Upper lobe of left lung (tissue), 6 donors: ENCODE results near the gene KCNE1. TPM values are rescaled to one million over a fixed set of nuclear protein-coding genes. Genes with fewer than 3 reads are reported as not detected.
A peak's percentile ranks its signal among the peaks of the same experiment; 100 is the strongest.

ENCODE experiments used
- ATAC-seq, 2 donors: fragments of 200-7000 bp; cut with Tn5 transposase; one replicate each; pipeline ENCODE4 v1.9.1; 2022; ENCODE audit warnings: mild to moderate bottlenecking in 2 of 2, moderate library complexity in 2 of 2; ENCODE audit not compliant: low FRiP score in 2 of 2
- DNase-seq, 2 donors: peaks; one replicate each; pipeline ENCODE4 v3.0.0-alpha.2; 2019 to 2020
- H3K27ac ChIP-seq, 4 donors: fragments of 200-600 bp; sonication (generic); one replicate each; pipeline ENCODE4 v1.5.1; 2016 to 2019
- H3K27me3 ChIP-seq, 4 donors: fragments of 200-600 bp; sonication (generic); one replicate each; pipeline ENCODE4 v1.5.1; 2017 to 2019
- H3K36me3 ChIP-seq, 4 donors: fragments of 200-600 bp; sonication (generic); one replicate each; pipeline ENCODE4 v1.5.1; 2016 to 2019
- H3K4me1 ChIP-seq, 4 donors: fragments of 200-600 bp; sonication (generic); one replicate each; pipeline ENCODE4 v1.5.1; 2018 to 2019
- H3K4me3 ChIP-seq, 4 donors: fragments of 200-600 bp; sonication (generic); one replicate each; pipeline ENCODE4 v1.5.1; 2017 to 2019; ENCODE audit warnings: mild to moderate bottlenecking in 2 of 4, moderate library complexity in 1 of 4
- H3K9me3 ChIP-seq, 4 donors: fragments of 200-600 bp; sonication (generic); one replicate each; pipeline ENCODE4 v1.5.1; 2018 to 2019
- CTCF ChIP-seq, 6 experiments: fragments of 450-650 bp in 4 of 6; fragments of 200-600 bp in 2 of 6; sonication (generic) in 2 of 6; IDR thresholded peaks; one replicate each; pipeline ENCODE4 v1.5.1; 2016 to 2019; ENCODE audit warnings: antibody characterized with exemption in 6 of 6
- EP300 ChIP-seq, 4 donors: sonication (generic); formaldehyde crosslinking; IDR thresholded peaks; one replicate each; pipeline ENCODE4 v1.5.1; 2017; ENCODE audit warnings: antibody characterized with exemption in 4 of 4, control low read depth in 2 of 4
- POLR2A ChIP-seq, 4 donors: fragments of 450-650 bp; IDR thresholded peaks; one replicate each; pipeline ENCODE4 v1.5.1; 2016 to 2017; ENCODE audit warnings: antibody characterized with exemption in 4 of 4, mild to moderate bottlenecking in 2 of 4
- POLR2AphosphoS5 ChIP-seq, 2 donors: sonication (generic); formaldehyde crosslinking; IDR thresholded peaks; one replicate each; pipeline ENCODE4 v1.5.1; 2017; ENCODE audit warnings: antibody characterized with exemption in 2 of 2
- WGBS, 2 donors: methylation state at CpG; one replicate each; pipeline ENCODE4 v1.1.5; 2017 to 2018; 5-methylcytosine and 5-hydroxymethylcytosine counted together
- total RNA-seq, 6 donors: library from RNA; depleted of rRNA in 4 of 6; stranded (reverse); fragments of >200 nt in 4 of 6; gene quantifications; one replicate each; pipeline versions ENCODE4 v1.1.0 to v1.2.1, GENCODE V29; 2016 to 2021
- donor health status: DM: no; HTN: no; CAD: no; lungs with moderate emphysema.
- donor health status: DM: no; HTN: yes; CAD: no; lungs with severe emphysema.

Gene KCNE1
- total RNA-seq, 6 donors from 2014 or later = 9.6 to 58.7 (median 19.4) TPM

DNA sequence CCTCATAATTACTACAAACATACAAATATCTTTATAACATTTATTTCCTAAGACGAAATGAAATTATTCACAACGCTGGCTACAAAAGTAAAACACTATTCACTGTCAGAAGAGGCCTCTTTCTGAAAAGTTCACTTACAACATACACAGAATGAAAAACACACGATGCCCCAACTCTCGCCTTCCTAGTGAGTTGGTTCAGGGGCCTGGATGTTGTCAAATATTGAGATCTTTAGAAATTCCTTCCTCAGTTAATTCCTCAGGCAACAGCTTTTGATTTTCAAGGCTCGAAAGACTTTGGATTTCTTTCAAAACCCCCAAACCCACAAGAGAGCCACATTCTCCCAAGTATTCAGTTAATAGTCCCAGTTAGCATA, 14.2 kb upstream of the KCNE1 start:
- peak overlapping the region; percentile 86 to 95 (median 90) for H3K27ac ChIP-seq
- no peaks in the 10 kb centered on the region for H3K27me3 ChIP-seq
- TF ChIP-seq POLR2AphosphoS5 (IDR thresholded peaks at IDR 0.05) = no peak
- H3K4me1 ChIP-seq = peaks cover 44 to 56% (median 52%) of the 10 kb centered on the region in 4 donors
- H3K36me3 ChIP-seq = peaks cover 0 to 5% (median 3%) of the 10 kb centered on the region in 4 donors
- DNase-seq (no peak), ATAC-seq (no peak)
- no peaks in the 10 kb centered on the region for H3K9me3 ChIP-seq
- 23 to 24% methylated on average over 5 of the region's 5 CpGs for WGBS, 2 donors
- H3K4me3 ChIP-seq = peak overlapping the region; percentile 35 to 45 (median 41)

GRCh38 chr21:34524646-34525601, 12.9 kb upstream of the KCNE1 start:
- DNase-seq (no peak), ATAC-seq (peak; percentile 3 to 39)
- TF ChIP-seq CTCF (IDR thresholded peaks at IDR 0.05) = no peak
- no peak for TF ChIP-seq EP300 (IDR thresholded peaks at IDR 0.05)
- no peak for TF ChIP-seq POLR2A (IDR thresholded peaks at IDR 0.05)
- TF ChIP-seq POLR2AphosphoS5 (IDR thresholded peaks at IDR 0.05) = no peak
- H3K27ac ChIP-seq = peak overlapping the region; percentile 86 to 95 (median 90)
- H3K36me3 ChIP-seq = peaks cover 0 to 16% (median 12%) of the 10 kb centered on the region in 4 donors
- H3K4me1 ChIP-seq = peaks cover 47 to 69% (median 60%) of the 10 kb centered on the region in 4 donors
- WGBS, 2 donors = 44 to 49% methylated on average over 31 of the region's 31 CpGs
- no peaks in the 10 kb centered on the region for H3K27me3 ChIP-seq
- H3K9me3 ChIP-seq = no peaks in the 10 kb centered on the region
- peak overlapping the region in 3 of 4 donors; percentile 35 to 45 (median 44) for H3K4me3 ChIP-seq

DNA sequence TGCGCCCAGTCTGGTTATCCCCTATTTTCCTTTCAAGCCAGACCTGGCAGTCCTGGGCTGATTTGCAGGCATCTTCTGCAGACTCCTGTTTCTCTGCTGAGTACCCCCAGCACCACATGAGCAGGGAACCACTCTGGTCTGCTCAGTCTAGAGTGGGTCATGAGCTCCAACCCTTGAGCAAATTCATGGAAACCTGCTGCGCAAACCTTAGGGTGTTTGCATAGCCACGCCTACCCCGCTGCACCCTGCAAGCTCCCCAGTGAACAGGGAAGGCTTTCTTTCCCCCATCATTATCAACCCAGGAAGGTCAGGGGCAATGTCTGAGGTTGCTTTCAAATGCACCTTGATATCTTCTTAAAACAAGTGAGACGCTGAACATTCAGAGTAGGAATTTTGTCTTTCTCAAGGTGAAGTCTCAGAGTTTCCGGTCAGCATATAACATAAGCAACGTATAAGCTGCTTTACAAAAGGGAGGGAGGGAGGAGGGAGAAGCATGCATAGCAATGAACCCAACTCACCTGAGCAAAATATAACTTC, 11.1 kb upstream of the KCNE1 start:
- 68 to 82% methylated on average over 6 to 7 of the region's 7 CpGs for WGBS, 2 donors
- H3K9me3 ChIP-seq = no peaks in the 10 kb centered on the region
- TF ChIP-seq POLR2A (IDR thresholded peaks at IDR 0.05) (no peak), POLR2AphosphoS5 (IDR thresholded peaks at IDR 0.05) (no peak), CTCF (IDR thresholded peaks at IDR 0.05) (no peak), EP300 (IDR thresholded peaks at IDR 0.05) (no peak)
- ATAC-seq = no peak
- no peaks in the 10 kb centered on the region for H3K27me3 ChIP-seq
- peaks cover 45 to 70% (median 63%) of the 10 kb centered on the region in 4 donors for H3K4me1 ChIP-seq
- peak overlapping the region; percentile 6 to 77 (median 58) for H3K27ac ChIP-seq
- no peak overlapping the region for H3K4me3 ChIP-seq
- H3K36me3 ChIP-seq = peaks cover 0 to 30% (median 15%) of the 10 kb centered on the region in 4 donors
- DNase-seq = no peak

DNA sequence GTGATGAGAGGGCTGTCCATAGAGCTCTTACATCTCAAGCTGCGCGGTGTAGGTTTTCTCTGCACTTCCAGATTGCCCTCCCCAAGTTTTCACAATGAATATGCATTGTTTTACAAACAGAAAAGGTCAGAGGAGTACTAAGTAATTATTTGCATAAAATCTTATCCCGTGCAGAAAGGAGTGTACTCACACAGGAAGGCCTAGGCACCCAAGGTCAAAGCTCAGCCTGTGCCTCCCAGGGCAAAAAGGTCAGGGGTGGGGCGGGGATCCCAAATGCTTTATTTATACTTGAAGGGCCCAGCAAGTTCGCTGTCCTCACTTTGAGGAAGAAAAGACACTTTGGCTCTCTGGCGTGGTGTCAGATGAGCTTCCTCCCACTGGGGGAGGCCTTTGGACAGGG, 10.3 kb upstream of the KCNE1 start:
- Histone ChIP-seq H3K4me3 (no peak overlapping the region), H3K27me3 (no peaks in the 10 kb centered on the region), H3K27ac (peak overlapping the region; percentile 6 to 77 (median 58)), H3K36me3 (peaks cover 0 to 37% (median 19%) of the 10 kb centered on the region in 4 donors), H3K4me1 (peaks cover 37 to 72% (median 56%) of the 10 kb centered on the region in 4 donors), H3K9me3 (no peaks in the 10 kb centered on the region)
- no peak for DNase-seq
- TF ChIP-seq CTCF (IDR thresholded peaks at IDR 0.05) (no peak), POLR2A (IDR thresholded peaks at IDR 0.05) (no peak), POLR2AphosphoS5 (IDR thresholded peaks at IDR 0.05) (no peak), EP300 (IDR thresholded peaks at IDR 0.05) (no peak)
- no peak for ATAC-seq
- 60 to 66% methylated on average over 6 of the region's 6 CpGs for WGBS, 2 donors

- Histone ChIP-seq H3K27me3 (no peaks in the 10 kb centered on the region), H3K36me3 (peaks cover 0 to 45% (median 19%) of the 10 kb centered on the region in 4 donors), H3K9me3 (no peaks in the 10 kb centered on the region), H3K4me3 (no peak overlapping the region), H3K27ac (peak overlapping the region in 3 of 4 donors; percentile 28 to 77 (median 64)), H3K4me1 (peaks cover 34 to 69% (median 53%) of the 10 kb centered on the region in 4 donors)
- 90 to 96% methylated on average over 7 of the region's 7 CpGs for WGBS, 2 donors
- DNase-seq (no peak), ATAC-seq (no peak)
- no peak for TF ChIP-seq POLR2AphosphoS5 (IDR thresholded peaks at IDR 0.05)
Observed at GRCh38 chr21:34521561-34521960, 9.6 kb upstream of the KCNE1 start.
